ENCODE data around the gene KCND3. TPM values are rescaled to one million over a fixed set of nuclear protein-coding genes. Genes with fewer than 3 reads are reported as not detected.

Gene KCND3
- total and polyA plus RNA-seq, 2 experiments from 2014 or later: 0.10 to 0.18 TPM

DNA sequence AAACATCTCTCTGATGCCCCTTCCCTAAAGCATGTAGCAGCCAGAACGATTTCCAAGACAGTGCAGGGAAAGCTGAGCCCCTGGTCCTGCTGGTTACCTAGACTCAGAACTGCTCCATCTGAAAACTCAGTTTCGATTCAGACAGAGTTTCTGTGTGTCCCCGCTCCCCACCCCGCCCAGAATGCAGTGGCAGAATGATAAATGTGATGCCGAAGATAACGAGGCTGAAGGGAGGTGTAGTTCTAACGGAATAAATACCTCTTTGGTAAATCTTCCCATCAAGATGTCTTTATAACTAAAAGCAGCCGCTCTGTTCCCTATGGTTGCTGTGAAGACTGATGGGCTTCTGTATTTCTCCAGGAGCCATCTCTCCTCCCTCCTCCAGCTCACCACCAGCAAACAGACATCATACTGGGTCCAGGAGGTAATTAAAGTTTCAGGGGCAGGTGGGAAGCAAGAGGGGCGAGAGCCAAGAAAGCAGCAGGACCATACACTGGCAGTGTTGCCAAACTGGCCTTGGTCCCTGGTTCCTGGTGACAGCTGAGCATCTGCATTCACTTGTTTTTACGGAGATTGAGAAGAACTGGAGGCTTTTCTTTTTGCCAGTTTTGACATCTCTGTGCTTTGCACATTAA lies 156.8 kb downstream of the KCND3 start:
- Histone ChIP-seq H3K27me3 (ENCODE audit: insufficient read depth) (no peaks in the 10 kb centered on the region), H3K4me2 (no peak overlapping the region), H3K4me1 (ENCODE audit: insufficient read depth) (no peaks in the 10 kb centered on the region), H3K27ac (ENCODE audit: low read depth) (no peak overlapping the region), H3K4me3 (no peak overlapping the region), H2AFZ (no peak overlapping the region), H4K20me1 (replicated peaks; ENCODE audit: insufficient read depth) (0 out of 2 replicates have a peak, but pooled peaks cover 3% of the 10 kb centered on the region), H3F3A (replicated peaks; ENCODE audit: low read depth) (no peaks in the 10 kb centered on the region), H3K9me2 (ENCODE audit: insufficient read depth) (0 out of 2 replicates have a peak, but pooled peaks cover 8% of the 10 kb centered on the region), H3K36me3 (ENCODE audit: insufficient read depth) (no peaks in the 10 kb centered on the region), H3K79me2 (replicated peaks; ENCODE audit: insufficient read depth) (no peaks in the 10 kb centered on the region)
- Mint-ChIP-seq H3K27ac (no peak overlapping the region), H3K4me3 (no peak overlapping the region), H3K4me1 (peaks cover 2% of the 10 kb centered on the region; the same call in 1 of the 3 replicates), H3K36me3 (ENCODE audit: low read depth) (no peaks in the 10 kb centered on the region), H3K27me3 (ENCODE audit: insufficient read depth, low read depth, poor library complexity) (no peaks in the 10 kb centered on the region), H3K9me3 (no peaks in the 10 kb centered on the region)
- TF ChIP-seq, protein P1, sequence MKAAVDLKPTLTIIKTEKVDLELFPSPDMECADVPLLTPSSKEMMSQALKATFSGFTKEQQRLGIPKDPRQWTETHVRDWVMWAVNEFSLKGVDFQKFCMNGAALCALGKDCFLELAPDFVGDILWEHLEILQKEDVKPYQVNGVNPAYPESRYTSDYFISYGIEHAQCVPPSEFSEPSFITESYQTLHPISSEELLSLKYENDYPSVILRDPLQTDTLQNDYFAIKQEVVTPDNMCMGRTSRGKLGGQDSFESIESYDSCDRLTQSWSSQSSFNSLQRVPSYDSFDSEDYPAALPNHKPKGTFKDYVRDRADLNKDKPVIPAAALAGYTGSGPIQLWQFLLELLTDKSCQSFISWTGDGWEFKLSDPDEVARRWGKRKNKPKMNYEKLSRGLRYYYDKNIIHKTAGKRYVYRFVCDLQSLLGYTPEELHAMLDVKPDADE (IDR thresholded peaks at IDR 0.05): no peak
- TF ChIP-seq, protein P2, sequence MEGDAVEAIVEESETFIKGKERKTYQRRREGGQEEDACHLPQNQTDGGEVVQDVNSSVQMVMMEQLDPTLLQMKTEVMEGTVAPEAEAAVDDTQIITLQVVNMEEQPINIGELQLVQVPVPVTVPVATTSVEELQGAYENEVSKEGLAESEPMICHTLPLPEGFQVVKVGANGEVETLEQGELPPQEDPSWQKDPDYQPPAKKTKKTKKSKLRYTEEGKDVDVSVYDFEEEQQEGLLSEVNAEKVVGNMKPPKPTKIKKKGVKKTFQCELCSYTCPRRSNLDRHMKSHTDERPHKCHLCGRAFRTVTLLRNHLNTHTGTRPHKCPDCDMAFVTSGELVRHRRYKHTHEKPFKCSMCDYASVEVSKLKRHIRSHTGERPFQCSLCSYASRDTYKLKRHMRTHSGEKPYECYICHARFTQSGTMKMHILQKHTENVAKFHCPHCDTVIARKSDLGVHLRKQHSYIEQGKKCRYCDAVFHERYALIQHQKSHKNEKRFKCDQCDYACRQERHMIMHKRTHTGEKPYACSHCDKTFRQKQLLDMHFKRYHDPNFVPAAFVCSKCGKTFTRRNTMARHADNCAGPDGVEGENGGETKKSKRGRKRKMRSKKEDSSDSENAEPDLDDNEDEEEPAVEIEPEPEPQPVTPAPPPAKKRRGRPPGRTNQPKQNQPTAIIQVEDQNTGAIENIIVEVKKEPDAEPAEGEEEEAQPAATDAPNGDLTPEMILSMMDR (conservative IDR thresholded peaks at IDR 0.05; ENCODE audit: low read depth in 2 of 2): no peak
- TF ChIP-seq EZH2phosphoT487 (IDR thresholded peaks at IDR 0.05; ENCODE audit: unreplicated experiment): no peak
- ATAC-seq (no peak), DNase-seq (ENCODE audit: low spot score) (no peak)

DNA sequence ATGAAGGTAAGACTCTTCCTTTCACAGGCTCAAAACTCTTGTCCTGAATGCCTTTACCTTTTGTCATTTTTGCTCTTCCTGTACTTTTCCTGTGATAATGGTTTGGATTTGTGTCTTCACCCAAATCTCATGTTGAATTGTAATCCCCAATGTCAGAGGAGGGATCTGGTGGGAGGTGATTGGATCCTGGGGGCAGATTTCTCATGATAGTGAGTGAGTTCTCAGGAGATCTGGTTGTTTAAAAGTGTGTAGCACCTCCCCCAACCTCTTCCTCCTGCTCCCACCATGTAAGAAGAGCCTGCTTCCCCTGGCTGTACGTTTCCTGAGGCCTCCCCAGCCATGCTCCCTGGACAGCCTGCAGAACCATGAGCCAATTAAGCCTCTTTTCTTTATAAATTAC lies 158.3 kb downstream of the KCND3 start:
- Mint-ChIP-seq H3K9me3 (no peaks in the 10 kb centered on the region), H3K36me3 (ENCODE audit: low read depth) (no peaks in the 10 kb centered on the region), H3K27ac (no peak overlapping the region), H3K4me3 (no peak overlapping the region), H3K27me3 (ENCODE audit: insufficient read depth, low read depth, poor library complexity) (no peaks in the 10 kb centered on the region), H3K4me1 (peaks cover 2% of the 10 kb centered on the region; the same call in 1 of the 3 replicates)
- Histone ChIP-seq H3K4me2 (no peak overlapping the region), H3F3A (replicated peaks; ENCODE audit: low read depth) (no peaks in the 10 kb centered on the region), H2AFZ (no peak overlapping the region), H3K9me2 (ENCODE audit: insufficient read depth) (0 out of 2 replicates have a peak, but pooled peaks cover 8% of the 10 kb centered on the region), H3K36me3 (ENCODE audit: insufficient read depth) (no peaks in the 10 kb centered on the region), H3K27ac (ENCODE audit: low read depth) (no peak overlapping the region), H4K20me1 (replicated peaks; ENCODE audit: insufficient read depth) (no peaks in the 10 kb centered on the region), H3K4me3 (no peak overlapping the region), H3K79me2 (replicated peaks; ENCODE audit: insufficient read depth) (no peaks in the 10 kb centered on the region), H3K27me3 (ENCODE audit: insufficient read depth) (no peaks in the 10 kb centered on the region), H3K4me1 (ENCODE audit: insufficient read depth) (no peaks in the 10 kb centered on the region)
- ATAC-seq: no peak
- DNase-seq (ENCODE audit: low spot score): no peak
- TF ChIP-seq JUNB (IDR thresholded peaks at IDR 0.05; ENCODE audit: unreplicated experiment) (no peak), EZH2phosphoT487 (IDR thresholded peaks at IDR 0.05; ENCODE audit: unreplicated experiment) (no peak), EZH2 (IDR thresholded peaks at IDR 0.05; ENCODE audit: low read depth, unreplicated experiment) (no peak), CREB1 (CRISPR knock-in tag; IDR thresholded peaks at IDR 0.05; ENCODE audit: low read depth) (no peak), STAT1 (IDR thresholded peaks at IDR 0.05; ENCODE audit: unreplicated experiment) (no peak), ZNF114 (CRISPR knock-in tag; IDR thresholded peaks at IDR 0.05) (no peak), NANOG (IDR thresholded peaks at IDR 0.05; ENCODE audit: borderline replicate concordance) (no peak)
- TF ChIP-seq, protein P2 (conservative IDR thresholded peaks at IDR 0.05; ENCODE audit: low read depth in 2 of 2): no peak
- TF ChIP-seq, protein P3, sequence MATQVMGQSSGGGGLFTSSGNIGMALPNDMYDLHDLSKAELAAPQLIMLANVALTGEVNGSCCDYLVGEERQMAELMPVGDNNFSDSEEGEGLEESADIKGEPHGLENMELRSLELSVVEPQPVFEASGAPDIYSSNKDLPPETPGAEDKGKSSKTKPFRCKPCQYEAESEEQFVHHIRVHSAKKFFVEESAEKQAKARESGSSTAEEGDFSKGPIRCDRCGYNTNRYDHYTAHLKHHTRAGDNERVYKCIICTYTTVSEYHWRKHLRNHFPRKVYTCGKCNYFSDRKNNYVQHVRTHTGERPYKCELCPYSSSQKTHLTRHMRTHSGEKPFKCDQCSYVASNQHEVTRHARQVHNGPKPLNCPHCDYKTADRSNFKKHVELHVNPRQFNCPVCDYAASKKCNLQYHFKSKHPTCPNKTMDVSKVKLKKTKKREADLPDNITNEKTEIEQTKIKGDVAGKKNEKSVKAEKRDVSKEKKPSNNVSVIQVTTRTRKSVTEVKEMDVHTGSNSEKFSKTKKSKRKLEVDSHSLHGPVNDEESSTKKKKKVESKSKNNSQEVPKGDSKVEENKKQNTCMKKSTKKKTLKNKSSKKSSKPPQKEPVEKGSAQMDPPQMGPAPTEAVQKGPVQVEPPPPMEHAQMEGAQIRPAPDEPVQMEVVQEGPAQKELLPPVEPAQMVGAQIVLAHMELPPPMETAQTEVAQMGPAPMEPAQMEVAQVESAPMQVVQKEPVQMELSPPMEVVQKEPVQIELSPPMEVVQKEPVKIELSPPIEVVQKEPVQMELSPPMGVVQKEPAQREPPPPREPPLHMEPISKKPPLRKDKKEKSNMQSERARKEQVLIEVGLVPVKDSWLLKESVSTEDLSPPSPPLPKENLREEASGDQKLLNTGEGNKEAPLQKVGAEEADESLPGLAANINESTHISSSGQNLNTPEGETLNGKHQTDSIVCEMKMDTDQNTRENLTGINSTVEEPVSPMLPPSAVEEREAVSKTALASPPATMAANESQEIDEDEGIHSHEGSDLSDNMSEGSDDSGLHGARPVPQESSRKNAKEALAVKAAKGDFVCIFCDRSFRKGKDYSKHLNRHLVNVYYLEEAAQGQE (IDR thresholded peaks at IDR 0.05; ENCODE audit: unreplicated experiment): no peak
